KMS-11 (cell line): Measurements from ENCODE around the gene G6PC1.
"Not testable (repeated sequence)": the region's sequence is repeated elsewhere in the genome, so short reads cannot be mapped to it uniquely, and the experiment has no call there.

Experiments used
- H2AFZ ChIP-seq: fragments of 200-600 bp; sonication (generic); 2 replicates; pipeline ENCODE4 v1.6.1; 2016; ENCODE audit warnings: antibody characterized with exemption, mixed run types, low read depth
- H3K27ac ChIP-seq: fragments of 200-600 bp; sonication (generic); 2 replicates; pipeline ENCODE4 v1.6.1; 2016; ENCODE audit warnings: mild to moderate bottlenecking, mixed run types
- H3K27me3 ChIP-seq: fragments of 200-600 bp; sonication (generic); 2 replicates; pipeline ENCODE4 v1.6.1; 2017; ENCODE audit warnings: mild to moderate bottlenecking, low read depth, mixed run types, moderate library complexity; ENCODE audit not compliant: insufficient read depth
- H3K36me3 ChIP-seq: fragments of 200-600 bp; sonication (generic); 2 replicates; pipeline ENCODE4 v1.6.1; 2017; ENCODE audit warnings: mild to moderate bottlenecking, mixed run types; ENCODE audit not compliant: insufficient read depth
- H3K4me1 ChIP-seq: fragments of 200-600 bp; sonication (generic); 2 replicates; pipeline ENCODE4 v1.6.1; 2016; ENCODE audit warnings: mild to moderate bottlenecking, low read depth, mixed run types; ENCODE audit not compliant: poor library complexity, severe bottlenecking
- H3K4me2 ChIP-seq: fragments of 200-600 bp; sonication (generic); 2 replicates; pipeline ENCODE4 v1.7.0; 2016; ENCODE audit warnings: mild to moderate bottlenecking, mixed run types
- H3K4me3 ChIP-seq: fragments of 200-600 bp; sonication (generic); IDR thresholded peaks from 2 replicates; pipeline ENCODE4 v1.6.1; 2017; ENCODE audit warnings: low read depth, low read length, mixed read lengths; ENCODE audit not compliant: insufficient read depth
- H3K79me2 ChIP-seq: fragments of 200-600 bp; sonication (generic); 2 replicates; pipeline ENCODE4 v1.6.1; 2016; ENCODE audit warnings: low read depth, mixed run types; ENCODE audit not compliant: insufficient read depth
- H3K9ac ChIP-seq: fragments of 200-600 bp; sonication (generic); 2 replicates; pipeline ENCODE4 v1.6.1; 2016; ENCODE audit warnings: mild to moderate bottlenecking, mixed run types
- H4K20me1 ChIP-seq: fragments of 200-600 bp; sonication (generic); 2 replicates; pipeline ENCODE4 v1.6.1; 2016; ENCODE audit warnings: mild to moderate bottlenecking, mixed run types; ENCODE audit not compliant: insufficient read depth
- CTCF ChIP-seq: fragments of 200-600 bp; sonication (generic); conservative IDR thresholded peaks from 2 replicates; pipeline ENCODE4 v1.6.1; 2017; ENCODE audit warnings: low read depth, mild to moderate bottlenecking, antibody characterized with exemption, low read length, moderate library complexity, mixed read lengths

Gene G6PC1

GRCh38 chr17:42857389-42857788 lies 43.2 kb upstream of the G6PC1 start:
- no peak for TF ChIP-seq CTCF
- Histone ChIP-seq H3K27ac (no peak overlapping the region), H3K36me3 (no peaks in the 10 kb centered on the region), H4K20me1 (no peaks in the 10 kb centered on the region), H3K79me2 (no peaks in the 10 kb centered on the region), H3K4me3 (no peak overlapping the region), H3K9ac (no peak overlapping the region), H3K4me1 (peaks cover 22% of the 10 kb centered on the region), H2AFZ (no peak overlapping the region), H3K4me2 (no peak overlapping the region), H3K27me3 (no peaks in the 10 kb centered on the region)

- Histone ChIP-seq H2AFZ (no peak overlapping the region), H3K4me1 (no peaks in the 10 kb centered on the region), H3K4me3 (no peak overlapping the region), H3K79me2 (no peaks in the 10 kb centered on the region), H3K9ac (no peak overlapping the region), H3K4me2 (no peak overlapping the region), H3K27me3 (no peaks in the 10 kb centered on the region), H4K20me1 (no peaks in the 10 kb centered on the region), H3K36me3 (no peaks in the 10 kb centered on the region), H3K27ac (no peak overlapping the region)
- no peak for TF ChIP-seq CTCF
Observed at GRCh38 chr17:42865638-42866094, 34.9 kb upstream of the G6PC1 start.

- no peaks in the 10 kb centered on the region for H3K4me1 ChIP-seq
- H3K27me3 ChIP-seq, result no peaks in the 10 kb centered on the region
- no peak for TF ChIP-seq CTCF
- H2AFZ ChIP-seq, result no peak overlapping the region
- no peaks in the 10 kb centered on the region for H3K36me3 ChIP-seq
- no peak overlapping the region for H3K4me3 ChIP-seq
- no peak overlapping the region for H3K9ac ChIP-seq
- H3K79me2 ChIP-seq, result no peaks in the 10 kb centered on the region
- H3K4me2 ChIP-seq, result no peak overlapping the region
- H4K20me1 ChIP-seq, result no peaks in the 10 kb centered on the region
- H3K27ac ChIP-seq, result no peak overlapping the region
Observed at GRCh38 chr17:42866216-42866615, 34.4 kb upstream of the G6PC1 start.

GRCh38 chr17:42866631-42867575 lies 33.7 kb upstream of the G6PC1 start:
- H3K36me3 ChIP-seq, result no peaks in the 10 kb centered on the region
- no peaks in the 10 kb centered on the region for H3K27me3 ChIP-seq
- H3K4me3 ChIP-seq, result no peak overlapping the region
- H3K4me2 ChIP-seq, result no peak overlapping the region
- no peaks in the 10 kb centered on the region for H3K79me2 ChIP-seq
- no peak overlapping the region for H2AFZ ChIP-seq
- no peak overlapping the region for H3K27ac ChIP-seq
- H4K20me1 ChIP-seq, result no peaks in the 10 kb centered on the region
- H3K9ac ChIP-seq, result no peak overlapping the region
- no peaks in the 10 kb centered on the region for H3K4me1 ChIP-seq
- no peak for TF ChIP-seq CTCF

GRCh38 chr17:42867694-42868261 lies 32.8 kb upstream of the G6PC1 start:
- not testable (repeated sequence) for H3K36me3 ChIP-seq, H2AFZ ChIP-seq, H3K79me2 ChIP-seq, H3K9ac ChIP-seq, H3K27me3 ChIP-seq, H4K20me1 ChIP-seq, H3K27ac ChIP-seq, H3K4me1 ChIP-seq, H3K4me2 ChIP-seq, H3K4me3 ChIP-seq
